PC-9 (cell line): Measurements from ENCODE around the gene LMCD1.

Source experiments
- CTCF ChIP-seq: fragments of 200-600 bp; sonication (generic); conservative IDR thresholded peaks from 2 replicates; pipeline ENCODE4 v1.6.1; 2017; ENCODE audit warnings: mixed run types, antibody characterized with exemption, mild to moderate bottlenecking, moderate library complexity
- EZH2 ChIP-seq: fragments of 200-600 bp; sonication (generic); IDR thresholded peaks from 2 replicates; pipeline ENCODE4 v1.8.0; 2017; ENCODE audit warnings: antibody characterized with exemption, low read depth

GRCh38 chr3:8619548-8619947 lies 117.9 kb downstream of the LMCD1 start:
- no peak for TF ChIP-seq CTCF
- TF ChIP-seq EZH2: no peak
